Activated CD4-positive, alpha-beta T cell treated with anti-CD3 and anti-CD28 coated beads, Interleukin-2, Interleukin-4, amounts not matched to agents 100 ng/mL and 50 ng/mL, durations not matched to agents 16 hours and 8 hours (primary cell): ENCODE results near the gene FILIP1L.

Experiments used
- DNase-seq: peaks from one replicate; pipeline ENCODE4 v3.0.0-alpha.2; 2020; ENCODE audit warnings: low spot score

The FILIP1L gene

DNA sequence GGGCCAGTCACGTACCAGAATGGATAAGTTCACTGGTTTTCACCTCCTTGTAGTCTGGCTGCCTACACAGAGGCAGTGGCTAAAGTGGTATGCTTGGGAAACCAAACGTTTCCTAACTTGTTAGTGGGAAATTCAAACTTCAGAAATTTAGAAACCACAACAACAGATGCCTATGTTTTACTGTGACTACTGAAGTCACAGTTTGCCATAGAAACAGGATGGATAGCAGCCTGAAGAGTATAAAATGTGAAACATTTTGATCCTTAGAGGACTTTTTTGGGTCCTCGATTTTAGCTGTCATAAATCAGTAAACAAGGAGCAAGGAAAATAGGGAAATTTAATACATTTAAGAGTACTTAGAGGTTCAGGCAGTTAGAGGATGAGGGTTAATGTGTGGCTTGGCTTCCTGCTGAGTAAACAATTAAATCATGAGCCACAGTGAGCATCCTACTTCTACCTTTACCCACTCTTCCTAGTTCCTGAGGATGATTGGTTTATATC is 248.0 kb downstream of the FILIP1L start:
- DNase-seq = peak; percentile 54

DNA sequence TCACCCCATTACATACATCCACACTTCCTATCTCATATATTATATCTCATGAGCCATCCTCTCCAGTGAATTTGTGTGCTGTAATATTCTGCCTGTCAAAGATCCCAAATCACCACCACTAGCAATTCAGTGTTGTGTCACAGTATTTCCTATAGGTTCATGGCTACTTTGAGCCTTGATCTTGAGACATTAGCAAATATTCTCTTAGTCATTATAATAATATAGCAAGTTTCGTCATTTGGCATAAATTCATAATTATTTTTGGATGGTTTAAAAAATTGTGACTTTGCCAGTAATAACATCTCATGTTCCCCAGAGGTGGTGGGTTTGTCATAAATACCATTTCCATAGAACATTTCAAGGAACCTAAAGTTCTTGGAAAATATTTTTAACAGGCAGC is 249.0 kb downstream of the FILIP1L start:
- DNase-seq = no peak

DNA sequence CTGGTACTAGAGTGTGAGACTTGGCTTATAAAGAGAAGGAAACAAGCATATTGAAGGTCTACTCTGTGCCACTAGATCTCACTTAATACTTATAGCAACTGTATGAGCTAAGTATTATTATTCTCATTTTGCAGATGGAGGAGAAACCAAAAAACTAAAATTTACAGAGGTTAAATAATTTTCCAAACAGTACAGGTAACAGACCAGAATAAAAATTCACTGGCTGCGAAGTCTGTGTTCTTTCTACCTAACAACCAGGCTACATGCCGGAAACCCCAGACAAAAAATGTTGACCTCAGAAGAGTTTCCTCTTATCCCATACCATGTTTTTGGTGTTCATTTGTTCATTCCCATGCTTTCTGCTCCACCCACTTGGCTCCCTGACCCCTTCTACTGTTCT is 250.0 kb downstream of the FILIP1L start:
- DNase-seq = no peak

DNA sequence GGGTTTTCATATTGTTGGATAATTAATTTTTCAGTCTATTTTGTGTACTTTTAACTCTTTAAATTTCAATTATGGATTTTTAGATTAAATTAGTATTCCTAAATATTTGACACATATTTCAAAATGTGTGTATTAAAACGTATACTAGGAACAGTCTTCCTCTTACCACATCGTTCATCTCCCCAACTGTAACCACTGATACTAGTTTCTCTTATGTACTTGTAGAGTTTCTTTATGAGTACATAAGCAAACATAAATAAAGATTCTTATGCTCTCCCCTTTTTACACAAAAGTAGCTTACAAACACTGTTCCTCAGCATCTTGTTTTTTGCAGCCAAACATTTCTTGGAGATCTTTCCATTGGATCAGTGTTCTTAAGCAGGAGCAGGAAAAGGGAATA is 250.7 kb downstream of the FILIP1L start:
- DNase-seq = no peak

DNA sequence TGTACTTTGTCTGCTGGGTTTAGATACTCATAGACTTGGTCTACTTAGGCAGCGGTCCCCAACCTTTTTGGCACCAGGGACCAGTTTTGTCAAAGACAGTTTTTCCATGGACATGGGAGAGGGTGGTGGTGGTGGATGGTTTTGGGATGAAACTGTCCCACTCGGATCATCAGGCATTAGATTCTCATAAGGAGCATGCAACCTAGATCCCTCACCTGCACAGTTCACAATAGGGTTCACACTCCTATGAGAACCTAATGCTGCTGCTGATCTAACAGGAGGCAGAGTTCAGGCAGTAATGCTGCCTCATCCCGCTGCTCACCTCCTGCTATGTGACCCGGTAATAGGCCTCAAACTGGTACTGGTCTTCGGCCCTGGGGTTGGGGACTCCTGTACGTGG is 251.3 kb downstream of the FILIP1L start:
- no peak for DNase-seq

DNA sequence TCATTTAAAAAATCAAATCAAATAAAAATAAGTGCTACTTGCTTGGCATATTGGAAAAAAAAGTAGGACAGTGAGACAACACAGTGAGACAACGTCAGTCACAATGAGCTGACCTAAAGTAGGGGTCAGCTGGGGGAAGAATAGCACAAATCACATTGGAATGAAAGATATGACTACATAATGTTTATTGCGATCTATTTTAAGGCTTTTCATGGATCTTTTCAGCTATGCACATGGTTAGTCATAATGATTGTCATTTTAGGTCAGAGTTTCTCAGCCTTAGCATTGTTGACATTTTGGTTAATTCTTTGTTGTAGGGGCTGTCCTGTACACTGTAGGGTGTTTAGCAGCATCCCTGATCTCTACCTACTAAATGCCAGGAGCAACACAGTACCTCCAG is 252.1 kb downstream of the FILIP1L start:
- DNase-seq = no peak

DNA sequence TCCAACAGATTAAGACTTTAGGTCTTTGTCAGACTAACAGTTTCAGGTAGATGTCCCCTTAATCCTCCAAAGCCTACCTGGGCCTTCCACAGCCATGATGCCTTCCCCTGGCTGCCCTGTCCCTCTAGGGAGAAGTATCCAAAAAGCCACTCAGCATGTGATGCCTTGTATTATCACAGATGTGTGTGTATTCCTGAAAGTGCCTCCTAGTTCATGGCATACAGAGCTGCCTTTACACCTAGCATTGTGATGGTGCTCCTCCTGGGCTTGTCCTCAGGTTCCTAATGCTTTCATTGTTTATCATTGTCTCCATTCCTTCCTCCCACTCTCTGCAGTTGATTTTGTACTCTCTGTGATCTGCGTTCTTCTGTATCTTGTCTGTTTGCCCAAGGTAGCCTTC is 253.1 kb downstream of the FILIP1L start:
- DNase-seq = no peak

DNA sequence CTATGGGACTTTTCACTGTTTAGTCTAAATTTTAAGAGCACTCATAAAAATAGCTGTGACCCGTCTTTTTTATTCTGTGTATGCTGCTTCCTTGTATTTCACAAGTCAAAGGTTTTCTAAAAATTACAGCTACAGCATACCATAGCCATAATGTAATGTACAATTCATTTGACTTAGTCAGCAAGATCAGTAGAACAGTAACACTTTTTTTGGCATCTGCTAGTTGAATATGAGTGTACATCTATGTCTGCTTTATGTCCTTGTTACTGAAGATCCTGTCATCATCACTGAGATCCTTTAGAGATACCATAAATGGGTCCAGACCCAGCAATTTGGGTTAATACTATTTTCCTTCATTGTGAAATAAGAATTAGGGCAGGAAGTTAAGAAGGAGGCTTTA is 254.5 kb downstream of the FILIP1L start:
- DNase-seq = no peak

DNA sequence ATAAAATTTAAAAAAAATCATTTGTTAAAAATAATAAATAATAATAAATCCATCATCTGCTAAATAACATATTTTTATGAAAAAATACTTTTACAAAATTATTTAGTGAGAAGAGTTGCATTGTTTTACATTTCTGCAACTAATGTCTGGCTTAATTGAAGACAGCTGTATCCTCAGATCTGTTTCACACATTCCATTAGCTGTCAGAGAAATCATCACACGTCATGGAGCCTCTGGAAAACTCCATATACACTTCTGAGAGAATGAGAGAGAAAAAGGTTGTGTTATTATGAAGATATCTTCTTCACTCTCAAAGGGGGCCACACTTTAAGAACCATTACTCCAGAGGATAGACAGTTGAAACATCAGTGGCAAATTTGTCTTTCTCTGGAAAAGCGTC is 255.8 kb downstream of the FILIP1L start:
- DNase-seq = no peak

DNA sequence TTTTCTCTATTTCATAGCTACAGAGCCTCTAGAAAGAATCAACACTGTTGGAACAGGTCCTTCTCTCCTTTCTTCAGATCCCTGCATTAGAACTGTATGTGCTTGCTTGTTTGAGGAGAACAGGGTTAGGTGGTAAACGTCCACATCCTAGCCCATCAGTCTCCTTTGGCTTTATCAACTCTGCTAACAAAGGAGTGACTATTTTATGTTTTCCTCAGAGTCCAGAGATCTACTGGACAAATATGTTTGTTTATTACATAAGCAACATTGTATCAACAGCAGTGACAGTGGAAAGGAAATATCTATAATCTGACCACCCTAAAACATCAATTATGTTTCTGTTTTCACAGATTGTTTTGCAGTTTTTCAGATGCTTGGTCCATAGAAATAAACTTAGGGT is 257.0 kb downstream of the FILIP1L start:
- DNase-seq = no peak

DNA sequence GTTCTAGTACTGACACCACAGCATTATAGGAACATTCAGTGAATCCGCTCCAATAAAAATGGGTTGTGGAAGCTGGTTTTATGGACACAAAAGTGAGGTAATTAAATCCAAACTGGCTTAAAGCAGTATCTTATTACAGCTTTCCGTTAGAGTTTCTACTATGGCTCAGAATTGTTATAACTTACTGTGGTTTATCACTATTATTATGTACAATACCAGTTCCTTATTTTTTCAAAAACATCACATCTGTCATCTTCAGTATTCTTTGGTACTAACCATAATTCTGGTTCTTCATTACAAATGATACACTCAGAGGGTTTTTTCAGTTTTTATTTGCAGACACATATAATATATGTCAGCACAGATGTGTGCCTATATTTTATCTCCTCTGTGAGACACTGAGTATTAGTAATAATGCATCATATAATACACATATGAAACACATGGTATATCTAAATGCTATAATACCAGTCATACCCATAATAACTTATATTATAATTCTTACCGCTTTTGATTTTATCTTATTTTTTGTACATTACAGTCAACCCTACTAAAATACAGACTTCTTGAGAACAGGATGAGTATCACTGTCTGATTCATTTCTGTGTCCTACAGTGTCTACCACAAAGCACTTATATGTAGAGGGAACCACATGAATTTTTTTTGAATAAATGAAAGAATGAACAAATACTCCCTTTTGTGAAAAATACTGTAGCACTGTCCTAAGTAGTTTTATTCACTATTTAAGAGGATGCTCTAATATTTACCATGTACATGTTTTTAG is 257.7 kb downstream of the FILIP1L start:
- peak; percentile 58 for DNase-seq

DNA sequence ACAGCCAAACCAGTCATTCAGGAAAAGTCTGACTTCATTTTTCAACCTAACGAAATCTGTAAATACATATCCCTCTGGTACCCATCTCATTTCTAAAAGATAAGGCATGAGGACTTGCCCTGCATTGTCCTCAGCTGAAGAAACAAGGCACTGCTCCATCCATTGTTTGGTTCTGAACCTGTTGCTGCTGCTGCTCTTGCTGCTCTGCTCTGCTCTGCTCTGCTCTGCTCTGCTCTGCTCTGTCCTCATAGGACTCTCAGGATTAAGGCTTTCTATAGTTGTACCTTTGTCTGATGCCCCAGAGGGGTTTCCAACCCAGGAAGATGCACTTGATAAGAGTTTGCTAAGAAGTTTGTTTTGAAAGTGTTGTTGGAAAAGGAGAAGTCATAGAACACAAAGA is 258.4 kb downstream of the FILIP1L start:
- DNase-seq = no peak

DNA sequence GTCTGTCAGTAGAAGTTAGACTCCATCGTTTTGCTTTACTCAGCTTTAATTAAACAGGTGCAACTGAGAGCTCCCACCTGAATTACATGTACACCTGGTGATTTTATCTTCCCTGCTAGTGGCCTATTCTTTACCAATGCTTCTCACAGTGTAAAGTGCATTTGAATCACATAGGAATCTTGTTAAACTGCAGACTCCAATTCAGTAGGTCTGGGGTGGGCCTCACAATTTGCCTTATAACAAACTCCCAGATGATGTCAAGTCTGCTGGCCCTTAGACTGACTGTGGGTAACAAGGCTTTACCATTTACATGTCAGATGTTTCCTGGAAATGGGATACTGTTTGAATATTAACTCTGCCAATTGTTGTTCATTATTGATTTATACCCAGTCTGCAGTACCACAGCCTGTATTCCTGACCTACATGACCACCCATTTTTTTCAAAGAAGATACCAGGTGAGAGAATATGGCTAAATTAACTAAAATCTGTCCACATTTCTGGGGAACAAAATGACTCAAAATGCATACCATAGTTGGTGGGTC is 259.5 kb downstream of the FILIP1L start:
- no peak for DNase-seq

DNA sequence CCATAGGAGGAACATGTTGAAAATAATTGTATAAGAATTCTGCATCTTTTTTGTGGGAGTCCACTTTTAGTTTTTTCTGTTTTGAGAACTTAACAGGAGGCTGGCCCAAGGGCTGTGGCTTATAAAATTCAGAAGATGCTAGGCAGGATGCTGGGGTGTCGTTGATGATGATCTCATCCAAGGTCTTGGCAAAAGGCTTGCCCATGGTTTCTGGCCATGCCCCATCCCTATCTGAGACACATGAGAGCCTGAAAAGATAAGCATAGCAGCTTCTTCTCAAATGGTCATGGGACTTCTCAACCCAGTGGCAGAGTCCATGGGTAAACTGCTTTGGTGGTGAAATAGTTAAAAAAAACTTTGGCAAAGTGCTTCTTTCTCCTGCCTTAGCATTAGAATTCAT is 261.4 kb downstream of the FILIP1L start:
- no peak for DNase-seq

DNA sequence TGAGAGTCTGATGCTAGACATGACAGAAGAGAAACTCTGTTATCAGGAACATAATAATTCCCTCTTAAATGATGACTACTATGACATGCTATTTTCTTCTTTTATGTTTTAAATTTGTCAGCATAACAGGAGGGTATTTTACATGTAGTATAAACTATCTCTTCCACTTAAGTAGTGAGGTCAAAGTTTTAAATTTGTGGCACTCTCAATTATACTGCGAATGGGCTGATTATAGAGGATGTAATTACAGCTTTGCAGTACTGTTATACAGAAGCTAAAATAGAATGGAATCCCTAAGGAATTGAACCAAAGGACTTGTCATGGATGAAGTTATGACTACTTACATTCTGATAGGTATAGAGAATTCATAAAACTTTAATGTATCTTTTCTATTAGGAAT is 262.3 kb downstream of the FILIP1L start:
- no peak for DNase-seq

DNA sequence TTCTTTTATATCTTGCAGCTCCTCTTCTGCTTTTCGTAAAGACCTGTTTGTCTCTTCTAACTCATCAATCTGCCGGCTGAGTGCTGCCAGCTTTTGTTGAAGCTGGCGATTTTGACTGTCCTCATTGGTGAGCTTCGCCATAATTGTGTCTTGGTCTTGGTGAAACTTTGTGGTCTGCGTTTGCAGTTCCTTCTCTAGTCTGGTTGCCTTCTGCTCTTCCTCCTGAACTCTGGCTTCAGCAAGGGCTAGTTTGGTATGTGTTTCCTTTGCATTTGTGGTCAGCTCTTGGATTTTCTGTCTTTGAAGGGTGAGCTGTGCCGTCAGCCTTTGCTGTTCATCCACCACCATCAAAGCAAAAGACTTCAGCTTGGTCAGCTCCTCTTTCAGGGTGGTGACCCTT is 263.7 kb downstream of the FILIP1L start:
- DNase-seq = no peak

DNA sequence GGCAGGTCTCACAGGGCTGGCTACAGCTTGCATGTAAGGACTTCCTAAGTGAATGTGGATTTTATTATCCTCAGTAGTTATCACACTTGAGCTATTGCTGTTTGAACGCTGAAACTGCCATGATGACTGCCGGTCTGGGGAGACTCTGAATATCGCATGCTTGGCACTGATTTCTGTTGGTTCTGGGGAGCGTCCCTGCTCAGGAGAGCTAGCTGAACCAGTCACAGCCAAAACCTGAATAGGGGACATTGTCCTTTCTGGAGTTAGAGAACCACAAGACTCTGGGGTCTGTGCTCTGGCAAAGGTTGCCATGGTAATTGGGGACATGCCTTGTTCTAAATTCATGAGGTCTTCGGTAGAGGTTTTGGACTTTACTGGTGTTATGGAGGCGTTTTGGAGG is 265.9 kb downstream of the FILIP1L start:
- no peak for DNase-seq

DNA sequence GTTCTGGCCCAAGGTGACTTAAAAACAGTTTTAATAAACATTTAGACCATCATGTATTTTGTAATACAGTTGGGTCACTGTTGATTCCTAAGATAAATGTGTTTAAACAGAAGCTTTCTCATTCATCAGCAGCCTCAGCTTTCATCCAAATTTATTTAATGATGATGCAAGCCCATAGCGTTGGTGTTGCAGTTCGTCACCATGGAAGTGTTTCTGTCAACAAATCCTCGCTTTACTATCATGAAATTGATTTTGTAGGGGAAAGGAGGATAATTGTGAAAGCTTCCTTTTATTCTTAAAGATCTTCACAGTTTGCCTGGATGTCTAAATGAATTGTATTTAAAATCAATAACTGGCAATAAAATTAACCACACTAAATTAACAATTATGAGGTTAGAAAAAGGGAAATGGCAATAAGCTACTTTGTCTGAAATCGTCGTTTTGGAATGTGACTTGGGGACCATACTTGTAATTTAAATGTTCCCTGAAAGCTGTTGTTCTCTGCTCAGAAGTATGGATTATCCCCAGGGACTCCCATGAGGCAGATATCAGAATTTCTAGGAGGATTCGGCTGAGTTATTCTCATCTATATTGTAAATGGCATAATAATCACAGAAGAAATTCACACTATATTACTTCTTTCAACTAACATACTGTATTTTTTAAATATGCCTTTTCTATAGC is 267.7 kb downstream of the FILIP1L start:
- no peak for DNase-seq

DNA sequence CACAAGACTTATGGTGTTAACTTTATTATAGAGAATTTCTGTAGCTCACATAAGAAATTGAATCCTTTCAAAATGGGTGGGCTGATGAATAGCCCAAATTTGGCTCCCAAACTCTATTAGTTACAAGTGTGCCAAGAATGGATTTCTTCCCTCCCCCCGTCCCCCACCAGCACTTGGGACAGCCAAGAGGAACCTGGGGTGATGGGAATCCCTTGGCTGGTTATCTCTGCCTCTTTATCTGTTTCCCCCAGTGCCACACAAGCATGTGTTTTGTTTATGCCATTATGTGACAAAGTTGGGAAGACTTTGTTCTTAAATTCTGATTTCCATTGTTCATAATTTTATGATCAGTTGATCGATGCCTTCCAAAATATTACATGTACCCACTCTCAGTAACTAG is 268.3 kb downstream of the FILIP1L start:
- DNase-seq = no peak

DNA sequence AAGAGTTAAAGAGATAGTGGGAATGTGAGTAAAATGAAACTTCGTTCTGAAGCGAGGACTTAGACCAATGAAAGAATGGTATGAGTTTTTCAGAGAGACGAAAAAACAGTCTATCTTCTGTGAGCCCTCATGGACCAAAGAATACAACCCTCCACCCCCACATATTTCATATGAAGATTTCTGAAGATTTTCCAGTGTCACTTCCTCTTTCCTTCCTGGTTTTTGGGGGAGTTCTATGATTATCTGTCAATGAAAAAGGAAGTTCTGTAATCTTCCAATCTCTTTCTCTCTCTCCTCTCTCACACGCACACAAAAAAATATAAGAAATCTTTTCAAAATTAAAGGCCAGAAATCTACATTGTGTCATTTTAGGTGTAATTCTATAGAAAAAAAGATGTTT is 269.0 kb downstream of the FILIP1L start:
- DNase-seq = no peak

DNA sequence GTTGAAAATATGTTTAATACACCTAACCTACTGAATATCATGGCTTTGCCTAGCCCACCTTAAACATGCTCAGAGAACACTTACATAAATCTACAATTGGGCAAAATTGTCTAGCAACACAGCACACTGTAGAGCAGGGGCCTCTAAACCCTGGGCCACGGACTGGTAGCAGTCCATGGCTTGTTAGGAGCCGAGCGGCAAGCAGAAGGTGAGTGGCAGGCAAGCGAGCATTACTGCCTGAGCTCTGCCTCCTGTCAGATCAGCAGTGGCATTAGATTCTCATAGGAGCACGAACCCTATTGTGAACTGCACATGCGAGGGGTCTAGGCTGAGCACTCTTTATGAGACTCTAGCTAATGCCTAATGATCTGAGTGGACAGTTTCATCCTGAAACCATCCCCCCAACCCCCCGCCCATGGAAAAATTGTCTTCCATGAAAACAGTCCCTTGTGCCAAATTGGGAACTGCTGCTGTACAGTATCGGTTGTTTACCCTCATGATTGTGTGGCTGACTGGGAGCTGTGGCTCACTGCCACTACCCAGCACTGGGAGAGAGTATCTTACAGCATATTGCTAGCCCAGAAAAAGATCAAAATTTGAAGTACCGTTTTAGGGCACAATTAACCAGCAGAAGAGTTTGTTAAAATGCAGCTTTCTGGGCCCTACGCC is 270.6 kb downstream of the FILIP1L start:
- no peak for DNase-seq

DNA sequence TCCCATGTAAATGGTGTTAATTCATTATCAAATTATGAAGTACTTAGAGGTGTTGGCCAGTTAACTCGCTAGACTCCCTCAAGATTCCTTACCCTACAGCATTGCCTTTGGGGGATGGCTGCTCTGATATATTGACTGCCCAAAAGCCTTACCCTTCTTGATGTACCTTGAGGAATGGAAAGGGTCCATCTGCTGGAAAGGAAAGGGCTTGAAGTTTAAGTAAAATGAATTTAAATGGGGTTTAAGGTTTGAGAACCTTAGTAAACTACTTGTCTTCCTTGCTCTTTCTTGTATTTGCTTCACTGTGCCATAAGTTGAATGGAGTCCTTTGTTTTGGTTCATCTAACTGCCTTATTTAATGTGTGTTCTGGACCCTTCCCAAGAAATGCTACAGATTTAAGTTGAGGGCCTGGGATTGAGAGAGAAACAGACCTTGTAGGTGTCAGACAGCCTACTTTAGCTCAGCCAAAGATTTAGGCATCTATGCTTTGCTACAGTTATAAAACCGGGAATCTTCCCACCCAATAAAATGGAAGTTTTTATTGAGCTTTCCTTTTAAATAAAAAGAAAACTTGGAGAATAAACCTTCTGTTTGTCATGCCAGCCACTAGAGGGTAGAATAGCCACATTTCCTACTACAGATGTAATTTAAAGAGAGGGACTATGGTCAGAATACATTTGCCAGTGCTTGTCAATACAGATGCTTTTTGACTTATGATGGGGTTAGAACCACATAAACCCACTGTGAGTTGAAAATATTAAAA is 271.3 kb downstream of the FILIP1L start:
- no peak for DNase-seq
